HG03045 (cell line): Measurements from ENCODE around the gene RANBP17.
"Not testable (repeated sequence)": the region's sequence is repeated elsewhere in the genome, so short reads cannot be mapped to it uniquely, and the experiment has no call there.

ENCODE experiments used
- ATAC-seq: cut with Tn5 transposase; IDR thresholded peaks from one replicate; pipeline ENCODE4 v1.9.1; 2021; ENCODE audit warnings: mild to moderate bottlenecking, moderate library complexity; ENCODE audit not compliant: unreplicated experiment

Gene RANBP17

DNA sequence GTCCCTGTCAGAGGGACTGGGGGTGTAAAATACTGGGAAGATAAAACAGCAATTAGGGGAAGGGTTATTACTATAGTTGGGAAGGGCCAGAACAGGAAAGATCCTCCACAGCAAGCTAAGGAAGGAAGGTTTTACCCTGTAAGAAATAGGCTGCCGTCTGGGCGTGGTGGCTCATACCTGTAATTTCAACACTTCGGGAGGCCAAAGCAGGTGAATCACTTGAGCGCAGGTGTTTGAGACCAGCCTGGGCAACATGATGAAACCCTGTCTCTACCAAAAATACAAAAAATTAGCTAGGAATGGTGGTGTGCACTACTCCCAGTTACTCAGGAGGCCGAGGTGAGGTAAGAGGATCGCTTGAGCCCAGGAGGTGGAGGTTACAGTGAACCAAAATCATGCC is 282.1 kb downstream of the RANBP17 start:
- ATAC-seq: no peak

GRCh38 chr5:171149333-171149732 is 287.5 kb downstream of the RANBP17 start:
- no peak for ATAC-seq

- ATAC-seq: no peak
Observed at GRCh38 chr5:171149772-171150171, 288.0 kb downstream of the RANBP17 start.

DNA sequence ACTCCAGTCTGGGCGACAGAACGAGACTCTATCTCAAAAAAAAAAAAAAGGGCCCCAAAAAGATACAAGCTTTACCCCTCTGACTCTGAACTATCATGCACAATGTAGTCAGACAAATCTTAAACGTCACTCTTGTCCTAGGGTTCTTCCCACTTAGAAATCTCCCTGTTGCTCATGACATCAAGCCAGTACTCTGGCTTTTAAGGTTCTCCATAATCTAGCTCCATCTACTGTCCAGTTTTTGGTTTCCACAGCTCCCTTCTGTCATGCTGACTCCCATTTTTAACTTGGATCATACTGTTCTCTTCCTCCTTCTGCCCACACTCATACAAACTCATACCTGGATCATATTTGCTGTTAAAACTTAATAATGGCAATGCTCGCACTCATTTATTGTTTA is 290.6 kb downstream of the RANBP17 start:
- ATAC-seq: no peak

GRCh38 chr5:171155621-171156020 is 293.8 kb downstream of the RANBP17 start:
- ATAC-seq: no peak

GRCh38 chr5:171157276-171157675 is 295.5 kb downstream of the RANBP17 start:
- ATAC-seq: no peak

DNA sequence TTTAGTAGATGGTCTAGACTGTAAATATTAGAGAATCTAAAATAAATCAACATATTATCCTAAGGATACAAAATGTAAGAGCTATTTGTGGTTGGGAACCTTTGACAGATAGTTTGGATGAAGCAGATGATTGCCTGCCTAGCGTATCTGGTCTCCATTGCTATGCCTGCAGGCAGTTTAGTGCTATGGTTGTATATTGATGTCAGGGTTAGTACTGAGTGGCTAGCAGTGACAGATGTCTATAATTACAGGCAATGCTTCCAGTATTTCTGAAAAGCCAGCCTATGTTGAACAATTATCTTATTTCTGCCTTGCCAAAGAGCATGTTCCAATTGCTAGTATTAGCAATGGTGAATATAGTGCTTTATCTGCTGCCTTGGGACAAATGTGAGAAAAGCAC is 296.0 kb downstream of the RANBP17 start:
- ATAC-seq: no peak

- ATAC-seq: no peak
Observed at GRCh38 chr5:171158581-171158980, 296.8 kb downstream of the RANBP17 start.

DNA sequence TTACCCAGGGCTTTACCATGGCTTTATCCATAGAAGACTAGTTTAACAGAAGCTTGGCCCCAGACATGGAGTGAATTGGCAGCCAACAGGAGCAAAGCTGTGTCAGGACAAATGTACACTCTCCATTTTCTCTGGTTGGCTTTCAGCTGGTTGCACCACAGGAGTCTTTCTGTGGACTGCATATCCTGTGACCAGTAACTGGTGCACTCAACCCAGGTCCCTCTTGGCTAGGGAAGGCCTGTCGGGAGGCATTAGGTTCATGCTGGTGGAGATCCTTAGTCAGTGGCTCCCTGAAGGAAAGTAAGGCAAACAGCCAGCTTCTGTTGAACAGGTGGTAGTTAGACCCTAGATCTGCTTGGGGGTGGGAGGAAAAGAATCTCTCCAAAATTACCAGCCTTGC is 300.3 kb downstream of the RANBP17 start:
- no peak for ATAC-seq

- no peak for ATAC-seq
Observed at GRCh38 chr5:171162596-171162995, 300.8 kb downstream of the RANBP17 start.

- no peak for ATAC-seq
Observed at GRCh38 chr5:171166766-171167165, 304.9 kb downstream of the RANBP17 start.

GRCh38 chr5:171168171-171168570 is 306.4 kb downstream of the RANBP17 start:
- ATAC-seq: no peak

GRCh38 chr5:171174960-171175359 is 313.1 kb downstream of the RANBP17 start:
- ATAC-seq: not testable (repeated sequence)

DNA sequence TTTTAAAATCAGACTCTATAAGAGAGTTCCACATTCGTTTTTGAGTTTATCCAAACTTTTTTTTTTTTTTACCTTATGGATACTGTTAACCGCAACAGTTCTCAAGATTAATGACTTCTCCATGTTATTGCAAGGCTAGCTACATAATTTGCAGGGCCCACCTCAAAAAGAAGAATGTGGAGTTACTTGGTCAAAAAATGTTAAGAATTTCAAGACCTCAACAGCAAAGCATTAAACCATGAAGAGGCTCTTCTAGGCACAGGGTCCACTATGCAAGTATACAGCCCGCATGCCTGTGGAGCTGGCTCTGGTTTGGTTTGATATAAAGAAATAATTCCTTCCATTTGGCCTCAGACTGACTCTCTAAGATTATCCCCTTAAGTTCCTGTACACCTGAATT is 313.9 kb downstream of the RANBP17 start:
- ATAC-seq: no peak

GRCh38 chr5:171178190-171178589 is 316.4 kb downstream of the RANBP17 start:
- not testable (repeated sequence) for ATAC-seq

DNA sequence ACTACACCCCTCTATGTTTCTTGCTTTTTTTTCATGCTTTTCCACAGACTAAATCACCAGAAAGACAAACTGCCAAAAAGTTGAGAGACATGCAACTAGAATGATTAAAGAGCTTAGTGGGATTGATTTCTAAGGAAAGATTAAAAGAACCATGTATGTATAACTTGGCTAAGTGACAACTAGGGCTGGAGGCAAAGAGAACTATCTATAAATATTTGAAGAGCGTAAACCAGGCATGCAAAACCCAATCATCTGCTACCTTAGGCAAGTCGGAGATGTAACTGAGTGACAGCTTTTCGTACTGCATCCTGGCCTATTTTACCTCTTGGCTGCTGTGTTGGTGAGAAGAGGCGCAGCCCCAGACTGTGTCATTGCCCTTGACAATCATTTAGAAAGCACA is 326.2 kb downstream of the RANBP17 start:
- no peak for ATAC-seq

GRCh38 chr5:171189442-171189841 is 327.6 kb downstream of the RANBP17 start:
- ATAC-seq: no peak

DNA sequence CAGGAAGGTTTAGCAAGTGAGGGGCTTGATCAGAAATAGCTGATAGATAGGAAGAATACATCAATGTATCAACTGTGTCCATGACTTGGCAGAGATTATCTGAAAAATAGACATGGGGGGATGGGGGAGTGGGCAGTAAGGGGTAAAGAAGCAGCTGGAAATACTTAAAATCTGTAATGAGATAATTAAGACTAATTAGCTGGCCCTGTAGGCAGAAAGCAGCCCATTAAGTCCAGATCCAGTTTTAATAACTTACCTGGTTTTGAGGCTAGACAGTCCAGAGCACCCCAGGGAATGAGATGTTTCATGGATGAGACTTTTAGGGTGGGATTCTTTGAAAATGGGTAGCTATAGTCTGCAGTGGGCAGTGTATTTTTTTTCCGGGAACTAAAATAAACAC is 330.3 kb downstream of the RANBP17 start:
- no peak for ATAC-seq

- ATAC-seq: no peak
Observed at GRCh38 chr5:171201310-171201709, 339.5 kb downstream of the RANBP17 start.

DNA sequence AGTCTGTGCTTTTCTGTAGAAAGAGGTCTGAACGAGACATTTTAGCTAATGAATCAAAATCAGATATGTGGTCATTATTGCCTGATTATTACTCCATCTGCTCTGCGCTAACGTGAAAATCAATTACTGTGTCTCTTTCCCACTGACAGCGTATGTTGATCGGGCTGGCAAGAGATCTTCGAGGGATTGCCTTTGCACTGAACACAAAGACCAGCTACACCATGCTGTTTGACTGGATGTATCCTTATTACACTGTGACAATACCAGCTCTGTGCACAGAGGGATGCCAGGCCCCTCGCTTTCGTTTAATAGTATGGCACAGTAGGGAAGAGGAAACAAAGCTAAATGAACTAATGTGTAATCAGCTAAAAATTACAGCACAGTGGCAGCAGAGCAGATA is 343.6 kb downstream of the RANBP17 start:
- ATAC-seq: no peak

GRCh38 chr5:171207256-171207847 is 345.5 kb downstream of the RANBP17 start:
- no peak for ATAC-seq

- ATAC-seq: no peak
Observed at GRCh38 chr5:171221916-171222315, 360.1 kb downstream of the RANBP17 start.

- no peak for ATAC-seq
Observed at GRCh38 chr5:171223927-171224326, 362.1 kb downstream of the RANBP17 start.
